Mononuclear cell (primary cell): ENCODE results near the gene EVI5. TPM values are rescaled to one million over a fixed set of nuclear protein-coding genes. Genes with fewer than 3 reads are reported as not detected.
"Not testable (repeated sequence)": the region's sequence is repeated elsewhere in the genome, so short reads cannot be mapped to it uniquely, and the experiment has no call there.

Experiments used
- H3K27me3 ChIP-seq: 2 replicates; pipeline ENCODE4 v1.6.0; 2011; ENCODE audit warnings: low read length, control low read depth; ENCODE audit not compliant: insufficient read depth
- H3K4me1 ChIP-seq: 2 replicates; pipeline ENCODE4 v1.5.1; 2011; ENCODE audit warnings: mild to moderate bottlenecking, low read length, control low read depth; ENCODE audit not compliant: insufficient read depth
- H3K4me3 ChIP-seq: 2 replicates; pipeline ENCODE4 v1.5.1; 2011; ENCODE audit warnings: mild to moderate bottlenecking, low read length, moderate library complexity
- H3K9me3 ChIP-seq: 2 replicates; pipeline ENCODE4 v1.5.1; 2011; ENCODE audit warnings: low read depth, mild to moderate bottlenecking, control low read depth, low read length
- total RNA-seq: library from RNA; depleted of rRNA; stranded (reverse); fragments of >200 nt; gene quantifications from one replicate; pipeline ENCODE4 v1.2.3, GENCODE V29; 2012

The EVI5 gene
- total RNA-seq, 1 donor = 16.9 TPM

DNA sequence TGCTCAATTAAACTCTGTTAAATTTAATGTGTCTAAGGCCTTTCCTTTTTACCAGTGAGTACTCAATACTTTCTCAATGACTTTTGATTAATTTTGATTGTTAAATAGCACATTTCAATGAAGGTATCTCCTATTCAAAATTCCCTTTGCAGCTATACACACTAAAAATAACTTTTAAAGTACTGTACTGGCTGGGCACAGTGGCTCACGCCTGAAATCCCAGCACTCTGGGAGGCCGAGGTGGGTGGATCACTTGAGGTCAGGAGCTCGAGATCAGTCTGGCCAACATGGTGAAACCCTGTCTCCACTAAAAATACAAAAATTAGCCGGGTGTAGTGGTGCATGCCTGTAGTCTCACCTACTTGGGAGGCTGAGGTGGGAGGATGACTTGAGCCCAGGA, 38.7 kb downstream of the EVI5 start:
- H3K9me3 ChIP-seq, H3K4me3 ChIP-seq, H3K27me3 ChIP-seq: not testable (repeated sequence)
- peaks cover 14% of the 10 kb centered on the region for H3K4me1 ChIP-seq

DNA sequence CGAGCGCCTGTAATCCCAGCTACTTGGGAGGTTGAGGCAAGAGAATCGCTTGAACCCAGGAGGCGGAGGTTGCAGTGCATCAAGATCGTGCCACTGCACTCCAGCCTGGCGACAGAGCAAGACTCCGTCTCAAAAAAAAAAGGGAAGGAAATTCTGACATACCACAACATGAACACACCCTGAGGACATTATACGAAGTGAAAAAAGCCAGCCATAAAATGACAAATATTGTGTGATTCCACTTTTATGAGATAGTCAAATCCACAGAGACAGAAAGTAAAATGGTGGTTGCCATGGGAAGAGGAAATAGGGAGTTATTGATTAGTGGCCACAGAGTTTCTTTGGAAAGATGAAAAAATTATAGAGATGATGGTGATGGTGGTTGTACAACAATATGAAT, 41.7 kb downstream of the EVI5 start:
- H3K9me3 ChIP-seq = no peaks in the 10 kb centered on the region
- no peaks in the 10 kb centered on the region for H3K27me3 ChIP-seq
- H3K4me1 ChIP-seq = peaks cover 14% of the 10 kb centered on the region
- no peak overlapping the region for H3K4me3 ChIP-seq

DNA sequence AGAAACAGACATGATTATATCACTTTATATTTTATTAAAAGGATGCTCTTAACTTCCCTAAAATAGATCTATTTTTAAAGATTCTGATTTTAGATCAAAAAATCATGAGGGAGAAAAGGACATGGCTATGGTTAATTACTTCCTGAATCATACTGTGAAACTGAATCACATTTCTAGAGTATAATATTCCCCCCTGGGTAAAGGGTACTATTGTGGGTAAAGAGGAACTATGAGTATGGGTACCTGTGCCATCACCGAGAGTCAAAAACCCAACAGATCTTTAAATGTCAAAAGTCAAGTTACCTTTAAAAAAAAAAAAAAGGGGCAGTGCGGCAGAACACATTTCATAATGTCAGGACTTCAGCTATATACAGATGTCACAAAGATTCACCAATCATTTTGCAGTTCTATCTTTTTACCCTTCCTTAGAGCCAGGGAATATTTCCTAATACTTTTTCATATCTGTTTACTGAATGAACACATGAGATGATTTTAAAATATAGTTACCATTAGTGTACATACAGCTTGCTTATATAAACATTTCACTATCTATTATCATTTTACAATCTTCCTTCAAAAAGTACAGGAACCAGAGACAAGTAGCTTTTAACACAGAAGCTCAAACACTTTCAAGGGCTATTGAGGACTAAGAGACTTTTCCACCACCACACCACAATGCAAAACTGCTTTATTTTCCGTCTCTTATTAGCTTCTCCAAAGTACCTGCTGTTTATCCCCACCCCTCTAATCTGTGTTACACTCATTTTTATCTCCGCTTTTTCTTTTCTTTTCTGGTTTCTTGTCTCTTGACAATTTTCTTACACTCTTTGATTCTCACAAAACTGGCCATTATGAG, 45.0 kb downstream of the EVI5 start:
- Histone ChIP-seq H3K9me3 (no peaks in the 10 kb centered on the region), H3K27me3 (no peaks in the 10 kb centered on the region), H3K4me1 (peaks cover 7% of the 10 kb centered on the region), H3K4me3 (no peak overlapping the region)

DNA sequence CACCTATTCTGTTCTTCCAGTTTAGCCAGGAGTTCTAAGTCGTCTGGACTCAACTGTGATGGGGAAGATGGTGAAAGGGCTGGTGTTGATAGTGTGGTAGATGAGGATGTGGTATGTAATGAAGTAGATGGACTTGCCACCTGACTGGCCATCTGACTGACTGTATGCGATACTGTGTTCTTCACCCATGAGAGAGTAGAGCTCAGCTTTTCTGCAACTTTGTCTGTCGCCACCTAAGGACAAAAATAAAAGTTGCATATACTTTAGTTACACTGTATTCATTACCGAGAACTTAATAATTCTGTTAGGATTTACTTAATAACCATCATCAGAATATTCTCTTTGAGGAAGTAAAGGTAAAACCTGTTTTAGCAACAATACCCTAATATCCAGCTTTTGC, 48.5 kb downstream of the EVI5 start:
- no peaks in the 10 kb centered on the region for H3K9me3 ChIP-seq
- H3K4me1 ChIP-seq = no peaks in the 10 kb centered on the region
- no peak overlapping the region for H3K4me3 ChIP-seq
- no peaks in the 10 kb centered on the region for H3K27me3 ChIP-seq

DNA sequence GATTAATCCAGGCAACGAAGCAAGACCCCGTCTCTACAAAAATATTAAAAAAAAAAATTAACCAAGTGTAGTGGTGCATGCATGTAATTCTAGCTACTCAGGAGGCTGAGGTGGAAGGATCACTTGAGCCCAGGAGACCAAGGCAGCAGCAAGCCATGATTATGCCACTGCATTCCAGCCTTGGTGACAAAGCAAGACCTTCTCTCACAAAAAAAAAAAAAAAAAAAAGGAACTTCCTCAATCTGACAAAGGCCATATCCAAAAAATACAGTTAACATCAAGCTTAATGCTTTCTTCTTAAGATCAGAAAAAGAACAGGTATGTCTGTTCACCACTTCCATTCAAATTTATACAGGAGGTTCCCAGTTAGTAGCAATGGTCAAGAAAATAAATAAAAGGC, 54.4 kb downstream of the EVI5 start:
- H3K4me3 ChIP-seq = no peak overlapping the region
- no peaks in the 10 kb centered on the region for H3K27me3 ChIP-seq
- H3K4me1 ChIP-seq = peaks cover 23% of the 10 kb centered on the region
- H3K9me3 ChIP-seq = no peaks in the 10 kb centered on the region

DNA sequence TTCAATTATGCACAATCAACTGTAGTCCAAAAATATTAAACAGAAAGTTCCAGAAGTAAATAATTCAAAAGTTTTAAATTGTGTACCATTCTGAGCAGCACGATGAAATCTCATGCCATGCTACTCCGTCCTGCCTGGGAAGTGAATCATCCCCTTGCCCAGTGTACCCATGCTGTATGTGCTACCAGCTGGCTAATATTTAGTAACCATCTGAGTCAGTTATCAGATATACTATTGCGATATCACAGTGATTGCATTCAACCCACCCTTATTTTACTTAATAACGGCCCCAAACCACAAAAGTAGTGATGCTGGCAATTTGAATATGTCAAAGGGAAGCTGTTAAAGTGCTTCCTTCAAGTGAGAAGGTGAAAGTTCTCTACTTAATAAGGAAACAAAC, 56.2 kb downstream of the EVI5 start:
- no peaks in the 10 kb centered on the region for H3K27me3 ChIP-seq
- no peak overlapping the region for H3K4me3 ChIP-seq
- peaks cover 23% of the 10 kb centered on the region for H3K4me1 ChIP-seq

DNA sequence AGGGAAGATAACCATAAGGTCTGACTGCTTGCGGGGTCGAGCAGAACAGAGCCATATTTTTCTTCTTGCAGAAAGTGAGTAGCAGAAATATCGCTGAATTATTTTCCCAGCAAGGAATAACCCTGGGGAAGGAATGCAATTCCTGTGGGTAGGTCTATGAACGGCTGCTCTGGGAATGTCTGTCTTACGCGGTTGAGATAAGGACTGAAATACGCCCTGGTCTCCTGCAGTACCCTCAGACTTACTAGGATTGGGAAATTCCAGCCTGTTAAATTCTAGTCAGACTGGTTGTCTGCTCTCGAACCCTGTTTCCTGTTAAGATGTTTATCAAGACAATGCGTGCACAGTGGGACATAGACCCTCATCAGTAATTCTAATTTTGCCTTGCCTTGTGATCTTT, 61.2 kb downstream of the EVI5 start:
- not testable (repeated sequence) for H3K9me3 ChIP-seq, H3K4me1 ChIP-seq, H3K27me3 ChIP-seq, H3K4me3 ChIP-seq

More for the DNA sequence above, 56.2 kb downstream of the EVI5 start:
- no peaks in the 10 kb centered on the region for H3K9me3 ChIP-seq

DNA sequence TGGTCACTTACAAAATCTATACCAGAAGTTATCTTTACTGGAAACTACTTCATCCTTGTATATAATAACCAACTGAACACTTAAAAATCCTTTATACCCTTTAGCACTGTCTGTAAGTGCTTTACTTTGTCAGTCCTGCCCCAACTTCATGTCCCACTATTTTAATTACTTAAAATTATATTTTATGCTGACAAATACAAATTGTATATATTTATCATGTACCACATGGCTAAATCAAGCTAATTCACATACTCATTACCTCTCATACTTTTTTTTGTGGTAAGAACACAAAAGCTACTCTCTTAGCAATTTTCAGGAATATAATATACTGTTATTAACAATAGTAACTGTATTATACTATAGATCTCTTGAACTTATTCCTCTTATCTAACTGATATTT, 63.0 kb downstream of the EVI5 start:
- no peaks in the 10 kb centered on the region for H3K4me1 ChIP-seq
- H3K4me3 ChIP-seq = no peak overlapping the region
- no peaks in the 10 kb centered on the region for H3K9me3 ChIP-seq
- no peaks in the 10 kb centered on the region for H3K27me3 ChIP-seq

DNA sequence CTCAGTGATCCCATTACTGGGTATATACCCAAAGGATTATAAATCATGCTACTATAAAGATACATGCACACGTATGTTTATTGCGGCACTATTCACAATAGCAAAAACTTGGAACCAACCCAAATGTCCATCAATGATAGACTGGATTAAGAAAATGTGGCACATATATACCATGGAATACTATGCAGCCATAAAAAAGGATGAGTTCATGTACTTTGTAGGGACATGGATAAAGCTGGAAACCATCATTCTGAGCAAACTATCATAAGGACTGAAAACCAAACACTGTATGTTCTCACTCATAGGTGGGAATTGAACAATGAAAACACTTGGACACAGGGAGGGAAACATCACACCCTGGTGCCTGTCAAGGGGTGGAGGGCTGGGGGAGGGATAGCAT, 63.8 kb downstream of the EVI5 start:
- H3K9me3 ChIP-seq, H3K4me1 ChIP-seq, H3K4me3 ChIP-seq, H3K27me3 ChIP-seq: not testable (repeated sequence)

DNA sequence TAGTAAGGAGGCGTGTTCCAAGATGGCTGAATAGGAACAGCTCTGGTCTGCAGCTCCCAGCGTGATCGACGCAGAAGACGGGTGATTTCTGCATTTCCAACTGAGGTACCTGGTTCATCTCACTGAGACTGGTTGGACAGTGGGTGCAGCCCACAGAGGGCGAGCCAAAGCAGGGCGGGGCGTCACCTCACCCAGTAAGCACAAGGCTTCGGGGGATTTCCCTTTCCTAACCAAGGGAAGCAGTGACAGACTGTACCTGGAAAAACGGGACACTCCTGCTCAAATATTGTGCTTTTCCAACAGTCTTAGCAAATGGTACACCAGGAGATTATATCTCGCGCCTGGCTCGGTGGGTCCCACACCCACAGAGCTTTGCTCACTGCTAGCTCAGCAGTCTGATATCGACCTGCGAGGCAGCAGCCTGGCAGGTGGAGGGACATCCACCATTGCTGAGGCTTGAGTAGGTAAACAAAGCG, 69.4 kb downstream of the EVI5 start:
- not testable (repeated sequence) for H3K27me3 ChIP-seq, H3K4me3 ChIP-seq, H3K4me1 ChIP-seq, H3K9me3 ChIP-seq

DNA sequence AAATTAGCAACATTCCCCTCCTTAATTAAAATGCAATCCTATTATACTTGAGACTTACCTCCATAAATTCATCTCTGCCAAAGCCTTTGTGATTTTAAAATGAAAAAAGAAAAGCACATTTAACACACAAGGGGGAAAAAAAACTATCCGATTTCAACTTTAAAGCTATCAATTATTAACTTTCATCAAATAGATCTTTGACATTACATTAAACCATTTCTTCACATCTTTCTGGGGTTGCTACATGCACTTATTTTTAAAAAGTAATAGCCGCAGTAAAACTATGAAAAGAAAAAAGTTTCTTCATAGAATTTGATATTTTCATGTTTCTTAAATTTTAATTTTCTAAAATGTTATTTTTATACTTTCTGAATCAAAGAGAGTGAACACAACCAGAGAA, 71.0 kb downstream of the EVI5 start:
- no peaks in the 10 kb centered on the region for H3K27me3 ChIP-seq
- no peaks in the 10 kb centered on the region for H3K9me3 ChIP-seq
- H3K4me3 ChIP-seq = no peak overlapping the region
- no peaks in the 10 kb centered on the region for H3K4me1 ChIP-seq

DNA sequence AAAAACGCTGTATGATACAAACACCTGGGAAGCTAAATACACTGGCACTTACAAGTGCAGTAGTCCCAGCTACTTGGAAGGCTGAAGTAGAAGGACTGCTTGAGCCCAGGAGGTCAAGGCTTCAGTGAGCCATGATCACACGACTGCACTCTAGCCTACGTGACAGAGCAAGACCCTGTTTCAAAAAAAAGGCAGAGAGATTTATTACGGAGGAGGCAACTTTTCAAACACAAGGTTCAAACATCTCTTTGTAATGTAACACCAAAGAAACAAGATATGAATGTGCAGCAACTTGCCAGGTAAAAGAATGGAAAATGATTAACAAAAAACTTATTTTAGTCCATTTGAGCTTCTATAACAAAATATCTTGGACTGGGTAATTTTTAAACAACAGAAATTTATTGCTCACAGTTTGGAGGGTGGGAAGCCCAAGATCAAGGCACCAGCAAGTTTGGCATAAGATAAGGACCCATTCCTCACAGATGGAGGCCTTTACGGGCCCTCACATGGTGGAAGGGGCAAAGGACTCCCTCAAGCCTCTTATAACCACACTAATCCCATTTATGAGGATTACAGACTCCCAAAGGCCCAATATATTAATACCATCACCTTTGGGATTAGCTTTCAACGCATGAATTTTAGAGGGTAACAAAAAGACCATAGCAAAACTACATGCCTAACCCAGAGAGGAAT, 73.3 kb downstream of the EVI5 start:
- Histone ChIP-seq H3K27me3 (no peaks in the 10 kb centered on the region), H3K4me3 (no peak overlapping the region), H3K4me1 (no peaks in the 10 kb centered on the region), H3K9me3 (no peaks in the 10 kb centered on the region)

DNA sequence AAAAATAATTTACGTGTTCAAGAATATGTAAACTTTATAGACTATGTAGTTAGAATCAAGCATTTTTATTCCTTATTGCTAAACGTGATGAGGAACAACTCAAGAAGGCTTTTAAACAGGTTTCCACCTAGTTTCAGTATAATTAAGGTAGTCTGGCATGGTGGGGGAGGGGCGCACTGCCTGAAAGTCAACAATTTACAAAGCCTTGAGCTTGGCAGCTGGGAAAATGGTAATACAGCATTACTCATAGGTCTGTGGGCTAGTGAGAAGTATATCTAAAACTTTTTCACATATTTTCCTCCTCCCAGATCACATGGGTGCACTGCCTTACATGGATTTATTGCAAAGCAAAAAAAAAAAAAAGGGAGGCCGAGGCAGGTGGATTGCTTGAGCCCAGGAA, 75.2 kb downstream of the EVI5 start:
- Histone ChIP-seq H3K9me3 (no peaks in the 10 kb centered on the region), H3K4me1 (no peaks in the 10 kb centered on the region), H3K27me3 (no peaks in the 10 kb centered on the region), H3K4me3 (no peak overlapping the region)

DNA sequence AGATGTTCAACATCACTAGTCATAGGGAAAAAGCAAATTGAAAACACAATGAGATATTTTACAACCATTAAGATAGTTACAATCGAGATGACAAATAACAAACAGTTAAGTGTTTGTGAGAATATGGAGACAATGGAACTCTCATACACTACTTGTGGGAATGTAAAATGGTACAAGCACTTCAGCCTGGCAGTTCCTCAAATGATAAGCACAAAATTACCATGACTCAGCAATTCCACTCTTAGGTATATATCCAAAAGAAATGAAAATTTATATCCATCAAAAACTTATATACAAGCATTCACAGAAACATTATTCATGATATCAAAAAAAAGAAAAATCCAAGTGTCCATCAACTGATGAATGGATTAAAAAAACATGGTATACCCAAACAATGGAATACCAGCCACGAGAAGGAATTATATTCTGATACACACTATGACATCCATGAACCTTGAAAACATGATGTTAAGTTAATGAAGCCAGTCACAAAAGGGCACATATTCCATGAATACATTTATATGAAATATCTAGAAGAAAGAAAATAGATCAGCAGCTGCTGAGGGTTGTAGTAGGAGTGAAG, 76.4 kb downstream of the EVI5 start:
- H3K27me3 ChIP-seq = no peaks in the 10 kb centered on the region
- H3K4me3 ChIP-seq = no peak overlapping the region
- no peaks in the 10 kb centered on the region for H3K4me1 ChIP-seq
- no peaks in the 10 kb centered on the region for H3K9me3 ChIP-seq

DNA sequence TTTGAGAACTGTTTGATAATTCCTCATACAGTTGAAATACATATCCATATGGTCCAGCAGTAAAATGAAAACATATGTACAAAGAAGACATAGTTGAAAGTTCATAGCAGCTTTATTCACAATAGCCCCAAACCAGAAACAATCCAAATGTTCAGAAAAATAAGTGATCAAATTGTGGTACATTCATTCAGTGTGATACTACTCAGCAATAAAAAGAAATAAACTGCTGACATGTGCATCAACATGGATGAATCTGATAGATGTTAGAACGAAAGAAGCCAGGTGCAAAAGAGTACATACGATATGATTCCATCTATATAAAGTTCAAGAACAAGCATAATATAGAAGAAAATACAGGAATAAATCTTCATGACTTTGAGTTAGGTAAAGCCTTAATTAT, 77.2 kb downstream of the EVI5 start:
- Histone ChIP-seq H3K9me3 (no peaks in the 10 kb centered on the region), H3K27me3 (no peaks in the 10 kb centered on the region), H3K4me1 (no peaks in the 10 kb centered on the region), H3K4me3 (no peak overlapping the region)
